Astrocyte of the cerebellum (primary cell): ENCODE data around the gene MARCHF4.

ENCODE experiments used
- DNase-seq: peaks from one replicate; pipeline ENCODE4 v3.0.0-alpha.2; 2011; ENCODE audit warnings: low read depth
- H3K4me3 ChIP-seq: 2 replicates; pipeline ENCODE4 v1.5.1; 2011; ENCODE audit warnings: mild to moderate bottlenecking, low read depth, low read length, moderate library complexity
- CTCF ChIP-seq: IDR thresholded peaks from 2 replicates; pipeline ENCODE4 v1.5.1; 2012; ENCODE audit warnings: low read length, low read depth, moderate library complexity, mild to moderate bottlenecking; ENCODE audit errors: missing control alignments
- in situ Hi-C: cut with HindIII; loops from 2 replicates; pipeline ENCODE4 v1.10.0; 2017; ENCODE audit warnings: low sequenced_read_pairs

The MARCHF4 gene

GRCh38 chr2:216371721-216372702, at the start of gene MARCHF4:
Gene MARCHF4, minus strand, starts transcription at chr2:216372483. Its CDS starts 2,223 bp downstream, at chr2:216370260.
- TF ChIP-seq CTCF: no peak
- H3K4me3 ChIP-seq: peak within 1 kb of the TSS; percentile 46
- in situ Hi-C loops: no loop called here
- DNase-seq: peak; percentile 60

- no peak for DNase-seq
- in situ Hi-C loops: no loop called here
- no peak for TF ChIP-seq CTCF
These were observed 48.3 kb upstream of the MARCHF4 start for GRCh38 chr2:216420367-216421101.

DNA sequence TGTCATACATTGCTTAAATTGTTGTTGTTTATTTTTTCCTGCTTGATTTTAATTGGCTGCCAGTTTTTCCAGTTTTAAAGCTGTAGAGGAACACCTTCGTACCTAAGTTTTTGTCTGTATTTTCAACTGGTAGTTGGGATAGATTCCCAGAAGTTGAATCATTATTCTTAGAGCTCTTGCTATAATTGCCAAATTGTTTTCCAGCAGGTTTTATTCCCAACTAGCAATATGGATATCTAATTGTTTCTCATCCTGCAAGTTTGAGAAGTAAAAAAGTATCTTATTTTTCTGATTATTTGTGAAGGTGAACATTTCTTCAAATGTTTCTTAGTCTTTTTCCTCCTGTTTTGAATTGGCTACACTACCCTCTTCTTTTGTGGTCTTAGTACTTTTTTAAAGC, 46.7 kb upstream of the MARCHF4 start:
- no peak for TF ChIP-seq CTCF
- no peak overlapping the region for H3K4me3 ChIP-seq
- DNase-seq: no peak
- in situ Hi-C loops: no loop called here

More at GRCh38 chr2:216420367-216421101, 48.3 kb upstream of the MARCHF4 start:
- no peak overlapping the region for H3K4me3 ChIP-seq

DNA sequence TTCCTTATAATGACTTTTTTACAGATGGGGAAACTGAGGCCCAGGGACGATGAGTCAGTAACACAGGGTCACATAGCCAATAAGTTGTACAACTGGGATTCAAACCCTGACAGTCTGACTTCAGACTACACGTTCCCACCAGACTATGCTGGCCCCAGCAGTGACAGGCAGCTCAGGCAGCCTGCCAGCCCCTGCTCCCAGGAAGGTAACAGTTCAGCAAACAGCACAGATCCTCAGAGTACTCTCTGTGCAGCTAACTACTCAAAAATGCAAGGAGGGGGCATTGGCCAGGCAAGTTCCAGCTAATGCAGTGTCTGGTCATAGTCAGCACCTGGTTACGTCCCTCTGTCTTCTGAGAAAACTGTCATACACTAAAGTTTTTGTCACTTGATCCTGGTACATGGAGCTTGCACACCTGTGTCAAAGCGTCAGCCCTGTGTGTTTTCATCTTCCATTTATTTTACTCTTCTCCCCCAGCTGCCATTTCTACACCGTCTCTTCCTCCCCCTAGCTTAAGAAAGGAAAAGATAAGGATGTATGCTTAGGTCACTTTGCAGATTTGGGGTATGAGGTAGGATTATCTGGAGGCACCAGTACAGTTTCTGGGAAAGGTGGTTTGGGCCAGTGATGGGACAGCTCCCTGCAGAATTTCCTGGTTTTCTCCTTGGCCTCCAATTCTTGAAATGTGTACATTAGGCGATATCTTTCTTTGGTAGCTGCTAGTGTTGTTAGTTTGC, 44.5 kb upstream of the MARCHF4 start:
- no peak for TF ChIP-seq CTCF
- no peak for DNase-seq
- H3K4me3 ChIP-seq: no peak overlapping the region
- in situ Hi-C loops: no loop called here

DNA sequence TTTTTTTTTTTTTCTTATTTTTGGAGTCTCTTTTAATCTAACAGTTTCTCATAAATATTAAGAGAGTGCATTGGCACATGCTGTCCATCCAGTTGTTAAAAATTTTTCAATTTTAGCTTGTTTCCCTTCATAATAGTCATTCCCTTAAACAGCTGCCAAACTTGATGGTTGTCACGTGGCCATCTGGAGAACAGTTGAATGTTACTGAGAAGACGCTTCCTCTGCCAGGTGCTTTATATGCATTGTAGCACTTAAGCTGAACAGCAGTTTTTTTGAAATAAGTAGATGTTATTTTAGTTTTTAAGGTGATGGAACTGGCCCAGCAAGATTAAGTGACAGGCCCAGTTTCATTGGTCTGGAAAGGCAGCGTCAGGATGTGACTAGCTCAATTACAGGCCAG, 43.3 kb upstream of the MARCHF4 start:
- in situ Hi-C loops: no loop called here
- no peak overlapping the region for H3K4me3 ChIP-seq
- TF ChIP-seq CTCF: no peak
- no peak for DNase-seq

DNA sequence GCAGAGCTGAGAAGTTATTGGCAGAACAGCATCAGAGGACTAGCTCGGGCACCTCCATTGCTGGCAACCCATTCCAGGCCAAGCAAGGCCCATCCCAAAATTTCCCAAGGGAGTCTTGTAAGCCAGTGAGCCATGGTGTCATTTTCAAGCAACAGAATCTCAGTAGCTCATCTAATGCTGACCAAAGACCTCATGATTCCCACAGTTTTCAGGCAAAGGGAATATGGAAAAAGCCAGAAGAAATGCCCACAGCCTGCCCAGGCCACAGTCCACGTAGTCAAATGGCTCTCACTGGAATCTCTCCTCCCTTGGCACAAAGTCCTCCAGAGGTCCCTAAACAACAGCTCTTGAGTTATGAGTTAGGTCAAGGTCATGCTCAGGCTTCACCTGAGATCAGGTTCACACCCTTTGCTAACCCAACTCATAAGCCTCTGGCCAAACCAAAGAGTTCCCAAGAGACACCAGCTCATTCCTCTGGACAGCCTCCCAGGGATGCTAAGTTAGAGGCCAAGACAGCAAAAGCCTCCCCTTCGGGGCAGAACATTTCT, 42.6 kb upstream of the MARCHF4 start:
- DNase-seq: no peak
- in situ Hi-C loops: no loop called here
- TF ChIP-seq CTCF: no peak
- no peak overlapping the region for H3K4me3 ChIP-seq
